Activated CD8-positive, alpha-beta memory T cell treated with anti-CD3 and anti-CD28 coated beads, Interleukin-2, amount 10 ng/mL, durations not matched to agents 7 days and 5 days (primary cell): Measurements from ENCODE around the gene KLK15. TPM values are rescaled to one million over a fixed set of nuclear protein-coding genes. Genes with fewer than 3 reads are reported as not detected.

Experiments
- ATAC-seq: fragments of 150-1000 bp; cut with Tn5 transposase; one replicate; pipeline ENCODE4 v1.10.0; 2021; ENCODE audit warnings: moderate library complexity
- CTCF ChIA-PET: fragments of 350-600 bp; sonication (Branson Sonifier 250); formaldehyde crosslinking; loops from one replicate; lab custom pipeline; 2021; ENCODE audit warnings: antibody characterized with exemption; lab: Charles Lee
- DNase-seq: peaks from one replicate; pipeline ENCODE4 v3.0.0-alpha.2; 2020
- H3K27ac Mint-ChIP-seq: one replicate; pipeline ENCODE4 v1.8.0; 2021; ENCODE audit warnings: mild to moderate bottlenecking, mixed read lengths
- H3K27me3 Mint-ChIP-seq: one replicate; pipeline ENCODE4 v1.8.0; 2021; ENCODE audit warnings: mixed read lengths
- H3K36me3 Mint-ChIP-seq: one replicate; pipeline ENCODE4 v1.8.0; 2021; ENCODE audit warnings: mild to moderate bottlenecking, mixed read lengths
- H3K4me1 Mint-ChIP-seq: one replicate; pipeline ENCODE4 v1.8.0; 2021; ENCODE audit warnings: mixed read lengths
- H3K4me3 Mint-ChIP-seq: one replicate; pipeline ENCODE4 v1.8.0; 2021; ENCODE audit warnings: mild to moderate bottlenecking, moderate library complexity, mixed read lengths
- H3K9me3 Mint-ChIP-seq: one replicate; pipeline ENCODE4 v1.8.0; 2022; ENCODE audit warnings: low read depth, mixed read lengths
- total RNA-seq, 2 experiments: library from RNA; stranded (reverse); gene quantifications; one replicate each; pipeline ENCODE4 v1.2.3, GENCODE V29; 2021

Gene KLK15
- total RNA-seq, 2 experiments from 2014 or later: not detected

DNA sequence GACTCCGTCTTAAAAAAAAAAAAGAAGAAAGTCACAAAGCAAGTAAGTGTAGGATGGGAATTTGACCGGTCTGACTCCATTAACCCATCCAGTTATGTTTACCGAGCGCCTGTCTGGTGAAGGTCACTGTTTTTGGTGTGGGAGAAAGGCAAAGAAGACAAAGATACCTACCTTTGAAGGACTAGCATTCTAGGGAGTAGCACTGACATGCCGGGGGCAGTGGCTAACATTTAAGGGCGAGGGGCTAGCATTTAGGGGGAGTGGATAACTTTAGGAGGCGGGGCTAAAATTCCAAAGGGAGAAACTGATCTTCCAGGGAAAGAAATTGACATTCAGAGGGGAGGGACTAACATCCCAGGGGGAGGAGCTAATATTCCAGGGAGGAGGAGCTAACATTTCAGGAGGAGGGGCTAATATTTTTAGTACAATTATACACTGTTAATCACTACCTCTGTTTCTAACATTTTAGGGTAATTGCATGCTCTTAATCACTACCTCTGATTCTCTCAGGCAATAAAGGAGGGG lies 54.4 kb downstream of the KLK15 start:
- Mint-ChIP-seq H3K27me3 (peaks cover 53% of the 10 kb centered on the region), H3K9me3 (no peaks in the 10 kb centered on the region), H3K27ac (no peak overlapping the region), H3K4me3 (no peak overlapping the region), H3K4me1 (peaks cover 5% of the 10 kb centered on the region), H3K36me3 (no peaks in the 10 kb centered on the region)
- CTCF ChIA-PET: interaction anchor here (0.7 to 1.4 kb wide), 6 partner anchors 45 to 864 kb away, joined by 3 to 7 read pairs (median 4); no protein-coding TSS in a partner anchor
- ATAC-seq: no peak
- DNase-seq: no peak

DNA sequence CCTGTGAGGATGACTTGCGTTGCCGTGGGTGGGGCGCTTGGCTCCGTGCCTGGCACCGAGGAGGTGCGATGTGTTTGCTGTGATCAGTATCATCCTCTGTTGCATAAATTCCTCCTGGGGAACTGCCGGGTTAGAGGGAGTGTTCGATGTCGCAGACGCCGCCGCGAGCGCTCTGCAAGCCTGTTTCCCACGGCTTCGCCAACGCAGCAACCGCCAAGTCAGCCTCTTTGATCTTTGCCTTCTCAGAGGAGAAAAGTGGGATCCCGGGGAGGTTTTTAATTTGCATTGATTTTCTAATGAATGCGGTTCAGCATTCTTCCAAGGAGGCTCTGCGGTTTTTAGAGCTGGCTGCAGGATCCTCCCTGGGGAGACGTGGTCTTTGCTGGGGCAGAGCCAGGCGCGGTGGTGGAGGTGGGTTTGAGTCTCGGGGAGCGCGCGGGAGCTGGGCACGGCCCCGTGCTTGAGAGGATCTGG lies 55.5 kb downstream of the KLK15 start:
- Mint-ChIP-seq H3K4me3 (no peak overlapping the region), H3K36me3 (no peaks in the 10 kb centered on the region), H3K4me1 (no peaks in the 10 kb centered on the region), H3K9me3 (no peaks in the 10 kb centered on the region), H3K27me3 (peaks cover 46% of the 10 kb centered on the region), H3K27ac (no peak overlapping the region)
- CTCF ChIA-PET: interaction anchor here (0.7 to 1.3 kb wide), 3 partner anchors 144 to 756 kb away, joined by 3 to 4 read pairs (median 3); no protein-coding TSS in a partner anchor
- DNase-seq: no peak
- no peak for ATAC-seq

GRCh38 chr19:50777261-50777660 lies 56.1 kb downstream of the KLK15 start:
- DNase-seq (no peak), ATAC-seq (no peak)
- peaks cover 42% of the 10 kb centered on the region for H3K27me3 Mint-ChIP-seq
- no peaks in the 10 kb centered on the region for H3K4me1 Mint-ChIP-seq
- CTCF ChIA-PET: interaction anchor here (0.7 to 1.3 kb wide), 2 partner anchors 145 to 755 kb away, joined by 3 to 4 read pairs; no protein-coding TSS in a partner anchor
- no peak overlapping the region for H3K27ac Mint-ChIP-seq
- no peaks in the 10 kb centered on the region for H3K9me3 Mint-ChIP-seq
- H3K36me3 Mint-ChIP-seq: no peaks in the 10 kb centered on the region
- no peak overlapping the region for H3K4me3 Mint-ChIP-seq

DNA sequence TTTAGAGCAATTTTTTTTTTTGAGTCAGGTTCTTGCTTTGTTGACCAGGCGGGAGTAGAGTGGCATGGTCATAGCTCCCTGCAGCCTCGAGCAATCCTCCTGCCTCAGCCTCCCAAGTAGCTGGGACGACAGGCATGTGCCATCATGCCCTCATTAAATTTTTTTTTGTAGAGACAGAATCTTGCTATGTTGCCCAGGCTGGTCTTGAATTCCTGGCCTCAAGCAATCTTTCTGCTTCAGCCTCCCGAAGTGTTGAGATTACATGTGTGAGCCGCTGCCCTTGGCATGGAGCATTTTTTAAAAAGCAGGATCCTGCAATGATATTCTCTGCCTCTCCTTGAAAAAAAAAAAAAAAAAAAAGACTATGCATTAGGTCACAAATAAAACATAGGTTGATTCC lies 57.2 kb downstream of the KLK15 start:
- H3K27ac Mint-ChIP-seq: no peak overlapping the region
- H3K4me3 Mint-ChIP-seq: no peak overlapping the region
- no peaks in the 10 kb centered on the region for H3K36me3 Mint-ChIP-seq
- no peak for ATAC-seq
- H3K4me1 Mint-ChIP-seq: no peaks in the 10 kb centered on the region
- no peaks in the 10 kb centered on the region for H3K9me3 Mint-ChIP-seq
- H3K27me3 Mint-ChIP-seq: peaks cover 42% of the 10 kb centered on the region
- DNase-seq: no peak
- CTCF ChIA-PET: no interaction called here

Other genes with a start within 250 kb of the KLK15 start
- not detected for gene SYT3, start 193.7 kb downstream of the KLK15 start, total RNA-seq
- under 1 TPM in 1 of 2 experiments, not detected in 1; 0.70 TPM for gene C19orf81, start 184.1 kb downstream of the KLK15 start, total RNA-seq
- gene SHANK1, start 113.8 kb downstream of the KLK15 start, total RNA-seq: not detected
- under 1 TPM; 0.61 to 0.89 TPM for gene CLEC11A, start 110.2 kb downstream of the KLK15 start, total RNA-seq
- gene GPR32, start 63.1 kb downstream of the KLK15 start, total RNA-seq: not detected
- gene ACP4, start 43.2 kb downstream of the KLK15 start, total RNA-seq: not detected
- gene KLK1, start 9.8 kb downstream of the KLK15 start, total RNA-seq: 1 to 10 TPM; 3.0 to 3.2 TPM
- not detected for gene KLK3, start 21.3 kb upstream of the KLK15 start, total RNA-seq
- under 1 TPM in 1 of 2 experiments, not detected in 1; 0.29 TPM for gene KLK2, start 39.9 kb upstream of the KLK15 start, total RNA-seq
- not detected for gene KLK4, start 77.8 kb upstream of the KLK15 start, total RNA-seq
- not detected for gene KLK5, start 119.5 kb upstream of the KLK15 start, total RNA-seq
- gene KLK6, start 136.0 kb upstream of the KLK15 start, total RNA-seq: not detected
- not detected for gene KLK7, start 150.3 kb upstream of the KLK15 start, total RNA-seq
- gene KLK8, start 168.0 kb upstream of the KLK15 start, total RNA-seq: not detected
- gene KLK10, start 186.1 kb upstream of the KLK15 start, total RNA-seq: not detected
- not detected for gene KLK11, start 193.0 kb upstream of the KLK15 start, total RNA-seq
- not detected for gene KLK12, start 201.4 kb upstream of the KLK15 start, total RNA-seq
- gene KLK13, start 231.5 kb upstream of the KLK15 start, total RNA-seq: not detected
- gene KLK14, start 249.3 kb upstream of the KLK15 start, total RNA-seq: under 1 TPM; 0.61 to 0.89 TPM